GM12892 (cell line): ENCODE data around the gene POGZ. TPM values are rescaled to one million over a fixed set of nuclear protein-coding genes. Genes with fewer than 3 reads are reported as not detected.
A peak's percentile ranks its signal among the peaks of the same experiment; 100 is the strongest.

Experiments
- DNase-seq: peaks from one replicate; pipeline ENCODE4 v3.0.0; 2011; ENCODE audit not compliant: insufficient read length
- FAIRE-seq: peaks from 2 replicates; lab custom pipeline; 2011; peaks lifted over from hg19 to GRCh38; lab: Jason Lieb, UNC
- POLR2A ChIP-seq: IDR thresholded peaks from 2 replicates; pipeline ENCODE4 v1.6.1; 2011; ENCODE audit warnings: low read depth, low read length, control low read depth
- POLR2AphosphoS5 ChIP-seq: IDR thresholded peaks from 2 replicates; pipeline ENCODE4 v1.6.1; 2011; ENCODE audit warnings: low read depth, low read length, control low read depth
- TAF1 ChIP-seq: IDR thresholded peaks from 2 replicates; pipeline ENCODE4 v1.6.1; 2011; ENCODE audit warnings: low read depth, mild to moderate bottlenecking, control low read depth, low read length, borderline replicate concordance
- polyA plus RNA-seq: library from polyadenylated mRNA; unstranded; fragments of >200 nt; gene quantifications from one replicate; pipeline ENCODE4 v1.2.1, GENCODE V29; 2012; ENCODE audit warnings: missing spikeins, inconsistent platforms; ENCODE audit not compliant: missing spikeins

The POGZ gene
- 44.2 TPM for polyA plus RNA-seq

DNA sequence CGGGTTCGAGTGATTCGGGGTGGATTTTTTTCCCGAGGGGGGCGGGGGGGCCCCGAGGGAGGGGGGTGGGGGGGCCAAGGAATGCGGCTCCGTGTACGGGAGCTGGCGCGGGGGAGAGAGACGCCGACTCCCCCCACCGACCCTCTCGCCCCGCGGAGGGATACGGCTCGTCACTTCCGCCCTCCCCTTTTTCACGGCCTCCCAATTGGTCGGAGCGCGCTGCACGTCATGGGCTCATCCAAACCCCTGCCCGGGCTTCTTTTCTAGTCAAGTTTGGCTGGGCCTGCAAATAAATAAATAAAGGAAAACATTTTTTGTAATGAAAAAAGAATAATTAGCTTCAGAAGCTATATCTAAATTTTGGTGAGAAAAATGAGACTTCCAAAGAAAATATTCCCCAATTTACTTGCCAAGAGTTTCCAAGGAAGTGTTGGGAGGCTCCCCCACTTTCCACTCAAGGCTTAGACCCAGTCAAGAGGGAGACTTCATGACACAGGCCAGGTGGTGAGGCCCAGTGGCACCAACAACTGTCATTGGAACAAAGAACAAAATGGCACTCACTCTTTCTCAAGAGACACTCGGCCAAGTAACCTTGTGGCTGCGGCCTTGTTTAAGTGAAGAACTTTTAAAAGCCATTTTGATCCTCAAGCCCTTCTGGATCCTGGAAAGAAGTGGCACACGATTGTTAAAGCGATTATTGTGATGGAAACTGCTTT lies at the start of gene POGZ:
Gene POGZ, minus strand, starts transcription at position 164 of the 716 bp plus-strand sequence. CDS start 17,290 bp downstream, outside the sequence.
- FAIRE-seq, result peak; percentile 82
- TF ChIP-seq POLR2AphosphoS5, result peak; percentile 68; the same call in 1 of the 2 replicates
- peak; percentile 63; the same call in 1 of the 2 replicates for TF ChIP-seq POLR2A
- peak; percentile 58; the same call in 1 of the 2 replicates for TF ChIP-seq TAF1
- peak; percentile 87 for DNase-seq

GRCh38 chr1:151508833-151509232 lies 49.5 kb upstream of the POGZ start:
- no peak for FAIRE-seq
- no peak for DNase-seq
- TF ChIP-seq TAF1 (no peak), POLR2AphosphoS5 (no peak), POLR2A (no peak)

GRCh38 chr1:151504759-151505158 lies 45.5 kb upstream of the POGZ start:
- TF ChIP-seq POLR2A (no peak), TAF1 (no peak), POLR2AphosphoS5 (no peak)
- no peak for DNase-seq
- no peak for FAIRE-seq

GRCh38 chr1:151504252-151504651 lies 45.0 kb upstream of the POGZ start:
- DNase-seq (no peak), FAIRE-seq (no peak)
- TF ChIP-seq POLR2A (no peak), POLR2AphosphoS5 (no peak), TAF1 (no peak)

- DNase-seq (no peak), FAIRE-seq (peak; percentile 65)
- TF ChIP-seq TAF1, result no peak
- TF ChIP-seq POLR2A, result no peak
- no peak for TF ChIP-seq POLR2AphosphoS5
Observed at GRCh38 chr1:151502859-151503780, 43.8 kb upstream of the POGZ start.

DNA sequence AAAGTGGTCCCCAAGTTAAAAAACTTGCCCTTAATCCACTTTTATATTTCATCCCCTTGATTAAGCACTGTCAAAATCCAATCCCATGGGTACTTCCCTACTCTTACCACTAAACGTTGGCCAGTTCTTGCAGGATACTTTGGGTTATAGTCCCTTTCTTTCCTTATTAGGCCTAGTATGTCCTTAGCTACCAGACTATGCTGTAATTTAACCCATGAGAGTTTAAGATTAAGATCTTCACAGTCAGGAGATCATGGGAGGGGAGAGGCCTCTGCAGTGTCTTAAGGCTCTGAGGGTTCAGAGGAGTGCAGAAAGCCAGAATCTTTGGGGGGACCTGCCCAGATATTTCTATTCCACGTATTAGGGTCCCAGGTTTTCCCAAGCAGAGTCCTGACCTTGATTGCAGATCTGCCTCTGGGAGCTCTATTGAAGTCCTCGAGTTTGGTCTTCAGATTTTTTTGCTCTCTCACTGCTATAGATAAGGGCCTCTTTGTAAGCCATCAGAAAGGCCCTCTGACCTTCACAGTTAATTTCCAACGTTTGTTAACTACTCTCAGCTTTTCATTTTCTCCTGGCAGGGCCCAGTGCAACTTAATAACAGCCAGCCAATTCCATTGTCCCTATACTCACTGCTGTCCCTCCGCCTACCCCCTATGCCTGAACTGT lies 42.9 kb upstream of the POGZ start:
- FAIRE-seq, result no peak
- DNase-seq, result no peak
- TF ChIP-seq TAF1 (no peak), POLR2A (no peak), POLR2AphosphoS5 (no peak)

DNA sequence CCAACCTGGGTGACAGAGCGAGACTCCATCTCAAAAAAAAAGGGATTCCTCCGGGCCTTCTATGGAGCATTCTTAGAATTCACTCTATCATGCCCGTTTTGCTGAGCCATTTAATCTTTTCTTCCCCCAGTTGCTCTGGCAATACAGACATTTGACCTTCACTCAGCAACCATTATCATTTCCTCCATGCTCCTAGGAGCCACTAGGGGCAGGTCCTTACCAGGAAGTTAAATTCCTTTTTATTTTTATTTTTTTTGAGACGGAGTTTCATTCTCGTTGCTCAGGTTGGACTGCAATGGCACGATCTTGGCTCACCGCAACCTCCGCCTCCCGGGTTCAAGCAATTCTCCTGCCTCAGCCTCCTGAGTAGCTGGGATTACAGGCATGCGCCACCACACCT lies 42.2 kb upstream of the POGZ start:
- DNase-seq, result no peak
- TF ChIP-seq TAF1 (no peak), POLR2AphosphoS5 (no peak), POLR2A (no peak)
- FAIRE-seq, result no peak

GRCh38 chr1:151499930-151500329 lies 40.6 kb upstream of the POGZ start:
- no peak for FAIRE-seq
- TF ChIP-seq POLR2A (no peak), TAF1 (no peak), POLR2AphosphoS5 (no peak)

DNA sequence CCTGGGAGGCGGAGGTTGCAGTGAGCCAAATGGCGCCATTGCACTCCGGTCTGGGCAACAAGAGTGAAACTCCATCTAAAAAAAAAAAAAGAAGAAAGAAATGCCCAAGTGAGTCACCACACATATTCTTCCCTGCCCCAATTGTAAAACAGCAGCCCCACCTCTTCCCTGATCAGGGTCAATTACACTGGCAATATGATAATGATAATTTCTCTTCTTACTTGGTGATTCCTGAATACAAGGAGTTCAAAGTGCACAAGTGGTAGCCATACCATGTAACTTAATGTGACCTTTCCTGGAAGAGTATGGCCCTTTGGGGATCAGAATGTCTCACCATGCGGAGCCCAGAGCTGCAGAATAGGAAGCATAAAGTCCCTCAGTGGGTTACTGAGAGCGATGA lies 40.1 kb upstream of the POGZ start:
- TF ChIP-seq POLR2A (no peak), TAF1 (no peak), POLR2AphosphoS5 (no peak)
- DNase-seq, result no peak

More at GRCh38 chr1:151499930-151500329, 40.6 kb upstream of the POGZ start:
- DNase-seq, result no peak

GRCh38 chr1:151495316-151495715 lies 36.0 kb upstream of the POGZ start:
- TF ChIP-seq POLR2A, result no peak
- no peak for TF ChIP-seq TAF1
- no peak for TF ChIP-seq POLR2AphosphoS5
- DNase-seq, result no peak
- FAIRE-seq, result no peak

More for the DNA sequence above, 40.1 kb upstream of the POGZ start:
- FAIRE-seq, result no peak
